Body of pancreas (tissue), 4 donors: Measurements from ENCODE around the gene EPN2.

ENCODE experiments used
- POLR2A ChIP-seq, 3 donors: fragments of 450-650 bp; IDR thresholded peaks; one replicate each; pipeline ENCODE4 v1.6.1; 2016; ENCODE audit warnings: antibody characterized with exemption in 3 of 3, mild to moderate bottlenecking in 2 of 3
- TF ChIP-seq, protein P1 (sequence below), 7 experiments: fragments of 450-650 bp in 4 of 7; fragments of 200-600 bp in 3 of 7; sonication (generic) in 3 of 7; IDR thresholded peaks; one replicate each; pipeline ENCODE4 v1.5.1; 2016 to 2019; ENCODE audit warnings: antibody characterized with exemption in 7 of 7

- TF ChIP-seq, protein P1, sequence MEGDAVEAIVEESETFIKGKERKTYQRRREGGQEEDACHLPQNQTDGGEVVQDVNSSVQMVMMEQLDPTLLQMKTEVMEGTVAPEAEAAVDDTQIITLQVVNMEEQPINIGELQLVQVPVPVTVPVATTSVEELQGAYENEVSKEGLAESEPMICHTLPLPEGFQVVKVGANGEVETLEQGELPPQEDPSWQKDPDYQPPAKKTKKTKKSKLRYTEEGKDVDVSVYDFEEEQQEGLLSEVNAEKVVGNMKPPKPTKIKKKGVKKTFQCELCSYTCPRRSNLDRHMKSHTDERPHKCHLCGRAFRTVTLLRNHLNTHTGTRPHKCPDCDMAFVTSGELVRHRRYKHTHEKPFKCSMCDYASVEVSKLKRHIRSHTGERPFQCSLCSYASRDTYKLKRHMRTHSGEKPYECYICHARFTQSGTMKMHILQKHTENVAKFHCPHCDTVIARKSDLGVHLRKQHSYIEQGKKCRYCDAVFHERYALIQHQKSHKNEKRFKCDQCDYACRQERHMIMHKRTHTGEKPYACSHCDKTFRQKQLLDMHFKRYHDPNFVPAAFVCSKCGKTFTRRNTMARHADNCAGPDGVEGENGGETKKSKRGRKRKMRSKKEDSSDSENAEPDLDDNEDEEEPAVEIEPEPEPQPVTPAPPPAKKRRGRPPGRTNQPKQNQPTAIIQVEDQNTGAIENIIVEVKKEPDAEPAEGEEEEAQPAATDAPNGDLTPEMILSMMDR (IDR thresholded peaks at IDR 0.05), result no peak
- no peak for TF ChIP-seq POLR2A (IDR thresholded peaks at IDR 0.05)
These were observed 70.4 kb downstream of the EPN2 start for GRCh38 chr17:19307521-19307920.
